HepG2 (cell line): Measurements from ENCODE around the gene GRK5. TPM values are rescaled to one million over a fixed set of nuclear protein-coding genes. Genes with fewer than 3 reads are reported as not detected.

Source experiments
- GMEB1 ChIP-seq: sonication (generic); formaldehyde crosslinking; IDR thresholded peaks from 2 replicates; pipeline ENCODE4 v1.5.1; 2020; ENCODE audit warnings: missing genetic modification reagents, mild to moderate bottlenecking, borderline replicate concordance
- HMGXB3 ChIP-seq: sonication (generic); formaldehyde crosslinking; IDR thresholded peaks from 2 replicates; pipeline ENCODE4 v1.4.0; 2020; ENCODE audit warnings: missing genetic modification reagents, borderline replicate concordance
- SMC3 ChIP-seq: IDR thresholded peaks from 2 replicates; pipeline ENCODE4 v1.6.1; 2011; ENCODE audit warnings: low read length, improper control_type of control experiment
- SNAPC5 ChIP-seq: sonication (generic); formaldehyde crosslinking; IDR thresholded peaks from 2 replicates; pipeline ENCODE4 v1.8.1; 2023; ENCODE audit warnings: mild to moderate bottlenecking, missing genetic modification reagents, borderline replicate concordance
- XRCC5 ChIP-seq: fragments of 200-400 bp; formaldehyde crosslinking; optimal IDR thresholded peaks from 2 replicates; pipeline ENCODE3; 2017; ENCODE audit warnings: mild to moderate bottlenecking, low read length
- ZHX1 ChIP-seq: sonication (generic); formaldehyde crosslinking; IDR thresholded peaks from 2 replicates; pipeline ENCODE4 v1.8.1; 2022; ENCODE audit warnings: low read depth, mild to moderate bottlenecking, missing genetic modification reagents
- ZNF556 ChIP-seq: sonication (generic); formaldehyde crosslinking; IDR thresholded peaks from 2 replicates; pipeline ENCODE4 v1.4.0; 2020; ENCODE audit warnings: mild to moderate bottlenecking, missing genetic modification reagents, borderline replicate concordance
- ZNF574 ChIP-seq: sonication (generic); formaldehyde crosslinking; IDR thresholded peaks from 2 replicates; pipeline ENCODE4 v1.4.0; 2020; ENCODE audit warnings: missing genetic modification reagents
- polyA plus RNA-seq, 8 experiments: library from polyadenylated mRNA; depleted of rRNA in 3 of 8; stranded (reverse) in 7 of 8; unstranded in 1 of 8; fragments of >200 nt; fragmentation: Illumina TruSeq in 4 of 8; extraction: Trizol in 4 of 8; gene quantifications; 2 replicates each; pipeline versions ENCODE4 v1.2.1 to v1.2.3, GENCODE V29; 2011 to 2016; ENCODE audit warnings: low read depth in 4 of 8, missing spikeins in 1 of 8, mixed read lengths in 1 of 8; ENCODE audit not compliant: insufficient read depth in 1 of 8
- total RNA-seq, 5 experiments: library from RNA; depleted of rRNA; stranded (reverse); fragments of >200 nt; fragmentation: Illumina TruSeq; extraction: Trizol; gene quantifications; 2 replicates each; pipeline ENCODE4 v1.2.3, GENCODE V29; 2016; ENCODE audit warnings: low read depth in 1 of 5

The GRK5 gene
- total and polyA plus RNA-seq, 2 of the 13 experiments (the other 11 are each of a cell fraction or from before 2014, with no cell fraction given), result 10.4 to 12.6 TPM

GRCh38 chr10:119209035-119209735 is 1.8 kb downstream of the GRK5 start (continued):
- TF ChIP-seq GMEB1, result no peak
- no peak for TF ChIP-seq ZHX1 (CRISPR knock-in tag)
- peak; percentile 33; the same call in 1 of the 2 replicates for TF ChIP-seq ZNF574
- no peak for TF ChIP-seq SNAPC5 (CRISPR knock-in tag)
- no peak for TF ChIP-seq ZNF556 (CRISPR knock-in tag)
- no peak for TF ChIP-seq HMGXB3
- peak; percentile 73 for TF ChIP-seq SMC3
- peak; percentile 93 for TF ChIP-seq XRCC5
